Fibroblast of pulmonary artery (primary cell): ENCODE measurements around the gene ZNF358.

Experiments used
- DNase-seq: peaks from one replicate; pipeline ENCODE4 v3.0.0-alpha.2; 2010; ENCODE audit warnings: low read depth
- H3K4me3 ChIP-seq: replicated peaks from 2 replicates; pipeline ENCODE4 v1.5.1; 2011; ENCODE audit warnings: low read depth, mild to moderate bottlenecking, control low read depth, low read length, moderate library complexity
- CTCF ChIP-seq: IDR thresholded peaks from 2 replicates; pipeline ENCODE4 v1.5.1; 2011; ENCODE audit warnings: mild to moderate bottlenecking, control low read depth, low read length, inconsistent platforms; ENCODE audit errors: missing control alignments

Gene ZNF358

GRCh38 chr19:7471696-7472615 lies 43.9 kb upstream of the ZNF358 start:
- DNase-seq = no peak
- H3K4me3 ChIP-seq = no peak overlapping the region
- TF ChIP-seq CTCF = no peak

GRCh38 chr19:7475665-7476064 lies 40.2 kb upstream of the ZNF358 start:
- no peak for TF ChIP-seq CTCF
- DNase-seq = no peak
- no peak overlapping the region for H3K4me3 ChIP-seq

- no peak overlapping the region for H3K4me3 ChIP-seq
- no peak for TF ChIP-seq CTCF
- DNase-seq = no peak
Observed at GRCh38 chr19:7476241-7476640, 39.7 kb upstream of the ZNF358 start.

GRCh38 chr19:7476777-7477494 lies 39.0 kb upstream of the ZNF358 start:
- TF ChIP-seq CTCF = no peak
- no peak for DNase-seq
- H3K4me3 ChIP-seq = no peak overlapping the region

GRCh38 chr19:7477758-7478157 lies 38.1 kb upstream of the ZNF358 start:
- TF ChIP-seq CTCF = no peak
- DNase-seq = no peak
- H3K4me3 ChIP-seq = no peak overlapping the region

- TF ChIP-seq CTCF = no peak
- DNase-seq = no peak
- H3K4me3 ChIP-seq = no peak overlapping the region
Observed at GRCh38 chr19:7478173-7478842, 37.6 kb upstream of the ZNF358 start.
